GM12865 (cell line): ENCODE results near the gene FGD5.

ENCODE experiments used
- DNase-seq: peaks from one replicate; pipeline ENCODE4 v3.0.0; 2010; ENCODE audit warnings: low read depth
- H3K4me3 ChIP-seq: 2 replicates; pipeline ENCODE4 v1.5.1; 2011; ENCODE audit warnings: mild to moderate bottlenecking, low read depth, low read length, control low read depth
- CTCF ChIP-seq: IDR thresholded peaks from 2 replicates; pipeline ENCODE4 v1.5.1; 2011; ENCODE audit warnings: low read length, control low read depth, low read depth, inconsistent platforms; ENCODE audit not compliant: insufficient read depth; ENCODE audit errors: missing control alignments

FGD5 gene

DNA sequence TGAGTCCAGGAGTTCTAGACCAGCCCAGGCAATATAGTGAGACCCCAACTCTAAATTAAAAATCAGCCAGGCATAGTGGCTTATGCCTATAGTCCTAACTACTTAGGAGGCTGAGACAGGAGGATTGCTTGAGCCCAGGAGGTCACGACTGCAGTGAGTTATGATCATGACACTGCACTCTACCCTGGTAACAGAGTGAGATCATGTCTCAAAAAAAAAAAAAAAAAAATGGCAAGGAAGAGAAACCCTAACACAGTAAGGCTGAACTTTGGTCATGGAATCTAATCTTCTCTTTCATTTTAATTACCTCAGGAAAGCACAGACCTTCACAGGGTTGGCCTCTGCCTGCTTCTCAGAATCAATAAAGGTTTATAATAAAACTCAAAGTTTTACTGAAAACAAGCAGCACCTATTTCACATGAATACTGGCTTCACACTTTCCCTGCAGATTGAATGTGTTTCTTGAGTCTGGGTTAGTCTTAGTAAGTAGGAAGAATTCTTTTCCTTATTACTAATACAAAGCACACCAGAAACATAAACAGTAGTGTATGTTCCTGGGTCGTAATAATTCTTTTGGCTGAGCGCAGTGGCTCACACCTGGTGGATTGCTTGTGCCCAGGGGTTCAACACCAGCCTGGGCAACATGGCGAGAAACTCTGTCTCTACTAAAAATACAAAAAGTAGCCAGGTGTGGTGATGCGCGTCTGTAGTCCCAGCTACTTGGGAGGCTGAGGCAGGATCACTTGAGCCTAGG lies 117.0 kb downstream of the FGD5 start:
- no peak for DNase-seq
- H3K4me3 ChIP-seq, result no peak overlapping the region
- TF ChIP-seq CTCF, result no peak

- TF ChIP-seq CTCF, result no peak
- H3K4me3 ChIP-seq, result no peak overlapping the region
- no peak for DNase-seq
These were observed 120.2 kb downstream of the FGD5 start for GRCh38 chr3:14938954-14939353.

- no peak overlapping the region for H3K4me3 ChIP-seq
- TF ChIP-seq CTCF, result no peak
These were observed 123.1 kb downstream of the FGD5 start for GRCh38 chr3:14941871-14942270.

GRCh38 chr3:14943042-14943441 lies 124.3 kb downstream of the FGD5 start:
- no peak for TF ChIP-seq CTCF
- DNase-seq, result no peak
- H3K4me3 ChIP-seq, result no peak overlapping the region

More at GRCh38 chr3:14941871-14942270, 123.1 kb downstream of the FGD5 start:
- DNase-seq, result no peak

DNA sequence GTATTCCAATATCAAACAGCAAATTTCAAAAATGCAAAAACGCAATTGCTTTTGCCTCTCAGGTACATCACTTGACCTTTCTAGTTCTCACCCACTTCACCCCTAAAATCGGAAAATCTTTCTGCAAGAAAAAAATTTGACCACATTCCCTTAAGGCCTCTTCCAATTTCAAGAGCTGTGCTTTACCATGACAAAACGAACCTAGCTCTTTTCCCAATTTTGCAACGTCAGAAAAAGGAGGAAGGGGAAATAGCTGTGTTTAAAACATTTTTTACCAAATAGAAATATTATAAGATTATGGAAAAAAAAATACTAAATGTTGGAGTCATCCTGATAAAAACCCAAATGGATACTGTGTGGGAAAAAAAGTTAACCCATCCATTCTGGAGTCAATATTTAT lies 127.5 kb downstream of the FGD5 start:
- no peak for TF ChIP-seq CTCF
- H3K4me3 ChIP-seq, result peak overlapping the region; percentile 99
- no peak for DNase-seq

DNA sequence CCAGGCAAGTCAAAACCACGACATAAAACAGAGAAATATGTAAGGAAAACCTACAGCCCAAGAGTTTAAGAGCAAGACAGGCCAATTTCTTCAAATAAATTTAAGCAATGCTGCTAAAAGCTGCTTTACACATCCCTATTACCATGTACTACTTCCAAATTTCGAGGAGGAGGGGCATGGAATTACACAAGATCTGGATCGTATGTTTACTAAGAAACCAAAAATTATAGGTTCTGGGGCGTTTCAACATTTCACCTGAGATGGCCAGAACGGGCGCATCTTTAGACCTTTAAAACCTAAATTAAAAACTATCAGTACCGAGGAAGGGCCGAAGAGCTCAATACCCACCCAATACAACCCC lies 128.0 kb downstream of the FGD5 start:
- TF ChIP-seq CTCF, result no peak
- no peak for DNase-seq
- H3K4me3 ChIP-seq, result peak overlapping the region; percentile 99

- TF ChIP-seq CTCF, result no peak
- peak within 1 kb of the TSS; percentile 99 for H3K4me3 ChIP-seq
- peak; percentile 91 for DNase-seq
These were observed 128.5 kb downstream of the FGD5 start, which contains the start of gene NR2C2 for GRCh38 chr3:14947100-14947885. NR2C2 (plus strand) TSS chr3:14947583; CDS start chr3:15003915, 56,332 bp downstream.
